Ishikawa (cell line): Measurements from ENCODE around the gene ADISSP.

Source experiments
- CEBPB ChIP-seq: IDR thresholded peaks from 2 replicates; pipeline ENCODE4 v1.6.1; 2012
- CREB1 ChIP-seq: IDR thresholded peaks from 2 replicates; pipeline ENCODE4 v1.6.1; 2012; ENCODE audit warnings: low read depth
- EGR1 ChIP-seq: IDR thresholded peaks from 2 replicates; pipeline ENCODE4 v1.6.1; 2012
- EP300 ChIP-seq: IDR thresholded peaks from 2 replicates; pipeline ENCODE4 v1.6.1; 2012; ENCODE audit warnings: borderline replicate concordance
- FOXM1 ChIP-seq: IDR thresholded peaks from 2 replicates; pipeline ENCODE4 v1.6.1; 2012; ENCODE audit warnings: low read depth, borderline replicate concordance
- NFIC ChIP-seq: IDR thresholded peaks from 2 replicates; pipeline ENCODE4 v1.6.1; 2012
- RAD21 ChIP-seq: IDR thresholded peaks from 2 replicates; pipeline ENCODE4 v1.6.1; 2012; ENCODE audit warnings: low read depth
- TAF1 ChIP-seq: IDR thresholded peaks from 2 replicates; pipeline ENCODE4 v1.6.1; 2012; ENCODE audit warnings: low read depth, mild to moderate bottlenecking
- TCF12 ChIP-seq: IDR thresholded peaks from 2 replicates; pipeline ENCODE4 v1.6.1; 2012; ENCODE audit warnings: low read depth
- TEAD4 ChIP-seq: IDR thresholded peaks from 2 replicates; pipeline ENCODE4 v1.6.1; 2012
- USF1 ChIP-seq: IDR thresholded peaks from 2 replicates; pipeline ENCODE4 v1.6.1; 2012
- YY1 ChIP-seq: IDR thresholded peaks from 2 replicates; pipeline ENCODE4 v1.6.1; 2012; ENCODE audit warnings: low read depth
- ZBTB7A ChIP-seq: IDR thresholded peaks from 2 replicates; pipeline ENCODE4 v1.6.1; 2012; ENCODE audit warnings: low read depth
- TF ChIP-seq, protein P1 (sequence below): IDR thresholded peaks from 2 replicates; pipeline ENCODE4 v1.6.1; 2012
- TF ChIP-seq, protein P2 (sequence below): IDR thresholded peaks from 2 replicates; pipeline ENCODE4 v1.6.1; 2012; ENCODE audit warnings: low read depth, mild to moderate bottlenecking

Gene ADISSP

DNA sequence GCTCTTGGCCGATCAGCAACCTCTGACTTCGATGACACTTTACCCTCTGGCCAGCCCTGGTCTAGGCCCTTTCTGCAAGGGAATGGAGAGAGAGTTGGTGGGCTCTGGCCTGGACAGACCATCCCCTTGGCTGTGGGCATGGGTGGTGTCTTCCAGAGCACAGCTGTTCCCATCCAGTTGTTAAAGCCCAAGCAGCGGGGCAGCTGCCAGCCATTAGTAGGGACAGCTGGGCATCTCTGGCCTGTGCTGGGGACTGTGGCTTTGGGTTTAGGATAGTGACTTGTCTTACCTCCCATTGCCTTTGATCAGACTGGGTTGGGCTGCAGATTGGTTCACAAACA lies 31.3 kb upstream of the ADISSP start:
- TF ChIP-seq TAF1 (no peak), CEBPB (no peak), EP300 (no peak), YY1 (no peak), ZBTB7A (no peak), TCF12 (no peak), FOXM1 (no peak), USF1 (no peak), CREB1 (no peak), RAD21 (no peak), TEAD4 (no peak), EGR1 (no peak)
- TF ChIP-seq, protein P1, sequence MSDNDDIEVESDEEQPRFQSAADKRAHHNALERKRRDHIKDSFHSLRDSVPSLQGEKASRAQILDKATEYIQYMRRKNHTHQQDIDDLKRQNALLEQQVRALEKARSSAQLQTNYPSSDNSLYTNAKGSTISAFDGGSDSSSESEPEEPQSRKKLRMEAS: no peak
- TF ChIP-seq, protein P2, sequence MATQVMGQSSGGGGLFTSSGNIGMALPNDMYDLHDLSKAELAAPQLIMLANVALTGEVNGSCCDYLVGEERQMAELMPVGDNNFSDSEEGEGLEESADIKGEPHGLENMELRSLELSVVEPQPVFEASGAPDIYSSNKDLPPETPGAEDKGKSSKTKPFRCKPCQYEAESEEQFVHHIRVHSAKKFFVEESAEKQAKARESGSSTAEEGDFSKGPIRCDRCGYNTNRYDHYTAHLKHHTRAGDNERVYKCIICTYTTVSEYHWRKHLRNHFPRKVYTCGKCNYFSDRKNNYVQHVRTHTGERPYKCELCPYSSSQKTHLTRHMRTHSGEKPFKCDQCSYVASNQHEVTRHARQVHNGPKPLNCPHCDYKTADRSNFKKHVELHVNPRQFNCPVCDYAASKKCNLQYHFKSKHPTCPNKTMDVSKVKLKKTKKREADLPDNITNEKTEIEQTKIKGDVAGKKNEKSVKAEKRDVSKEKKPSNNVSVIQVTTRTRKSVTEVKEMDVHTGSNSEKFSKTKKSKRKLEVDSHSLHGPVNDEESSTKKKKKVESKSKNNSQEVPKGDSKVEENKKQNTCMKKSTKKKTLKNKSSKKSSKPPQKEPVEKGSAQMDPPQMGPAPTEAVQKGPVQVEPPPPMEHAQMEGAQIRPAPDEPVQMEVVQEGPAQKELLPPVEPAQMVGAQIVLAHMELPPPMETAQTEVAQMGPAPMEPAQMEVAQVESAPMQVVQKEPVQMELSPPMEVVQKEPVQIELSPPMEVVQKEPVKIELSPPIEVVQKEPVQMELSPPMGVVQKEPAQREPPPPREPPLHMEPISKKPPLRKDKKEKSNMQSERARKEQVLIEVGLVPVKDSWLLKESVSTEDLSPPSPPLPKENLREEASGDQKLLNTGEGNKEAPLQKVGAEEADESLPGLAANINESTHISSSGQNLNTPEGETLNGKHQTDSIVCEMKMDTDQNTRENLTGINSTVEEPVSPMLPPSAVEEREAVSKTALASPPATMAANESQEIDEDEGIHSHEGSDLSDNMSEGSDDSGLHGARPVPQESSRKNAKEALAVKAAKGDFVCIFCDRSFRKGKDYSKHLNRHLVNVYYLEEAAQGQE: no peak

DNA sequence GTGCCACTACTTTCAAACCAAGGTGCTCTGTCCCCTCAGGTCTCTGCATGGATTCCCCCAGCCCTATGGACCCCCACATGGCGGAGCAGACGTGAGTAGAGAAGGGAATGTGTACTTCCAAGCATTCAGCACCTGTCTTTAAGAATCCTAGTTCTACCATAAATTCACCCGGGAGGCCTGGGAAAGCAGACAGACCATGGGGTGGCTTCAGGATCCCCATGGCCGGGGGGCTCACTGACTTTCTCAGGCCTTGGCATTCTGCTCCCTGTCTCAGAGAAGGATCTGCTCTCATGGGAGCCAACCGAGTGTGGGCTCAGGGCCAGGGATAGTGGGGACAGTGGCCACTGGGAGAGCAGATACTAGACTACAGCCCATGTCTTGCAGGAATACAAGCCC lies 30.8 kb upstream of the ADISSP start:
- no peak for TF ChIP-seq USF1
- TF ChIP-seq, protein P2: no peak
- TF ChIP-seq, protein P1: no peak
- no peak for TF ChIP-seq TEAD4

DNA sequence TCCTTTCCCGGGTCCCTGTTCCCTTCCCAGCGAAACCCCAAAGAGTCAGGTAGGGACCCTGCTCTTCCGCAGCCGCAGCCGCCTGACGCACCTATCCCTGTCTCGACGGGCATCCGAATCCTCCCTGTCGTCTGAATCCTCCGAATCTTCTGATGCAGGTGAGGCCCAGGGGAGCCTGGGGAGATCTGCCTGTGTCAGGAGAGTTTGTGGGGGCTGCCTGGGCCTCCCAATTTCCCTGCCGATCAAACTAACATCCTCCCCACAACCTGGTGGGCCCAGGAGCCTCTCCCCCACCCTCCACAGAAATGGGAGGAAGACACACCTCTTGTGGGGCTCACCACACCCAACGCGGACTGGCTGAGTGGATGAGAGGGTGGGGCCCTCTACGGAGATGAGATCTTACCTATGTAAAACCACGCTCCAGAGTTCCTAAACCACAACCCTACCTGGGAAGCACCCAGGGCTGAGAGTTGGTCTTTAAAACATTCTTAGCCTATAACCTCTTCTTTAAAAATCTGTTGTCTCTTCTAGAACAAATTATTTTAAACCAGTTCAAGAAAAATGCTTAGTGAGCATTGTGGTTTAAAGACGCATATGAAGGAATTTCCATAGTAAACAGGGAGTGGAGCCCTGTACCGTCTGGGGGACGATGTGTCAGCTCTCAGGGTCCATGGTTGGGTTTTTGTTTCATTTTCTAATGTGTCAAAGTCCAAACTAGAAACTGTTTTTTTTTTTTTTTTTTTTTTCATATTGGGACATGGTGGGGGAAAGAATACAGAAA lies 30.2 kb upstream of the ADISSP start:
- TF ChIP-seq YY1 (no peak), RAD21 (no peak), EGR1 (no peak), USF1 (no peak), ZBTB7A (no peak), EP300 (no peak), CEBPB (no peak)

DNA sequence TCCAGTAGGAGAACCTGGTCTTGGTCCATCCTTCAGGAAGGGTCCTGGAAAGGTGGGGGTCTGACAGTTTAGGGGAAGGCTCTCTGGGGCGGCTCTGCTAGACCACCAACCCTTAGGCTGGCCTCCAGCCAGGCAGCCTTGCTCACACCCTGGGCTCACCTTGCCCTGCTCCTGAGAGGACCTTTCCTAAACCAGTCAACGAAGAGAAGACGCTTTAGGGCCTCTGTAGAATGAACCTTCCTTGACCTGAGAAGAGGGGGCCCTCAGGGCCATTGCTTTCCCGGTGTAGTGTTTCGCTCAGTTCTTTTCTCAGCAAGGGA lies 29.6 kb upstream of the ADISSP start:
- TF ChIP-seq TEAD4: no peak
- TF ChIP-seq, protein P1: no peak
- TF ChIP-seq, protein P2: no peak
- no peak for TF ChIP-seq EP300
- TF ChIP-seq TCF12: no peak
- no peak for TF ChIP-seq CEBPB
- no peak for TF ChIP-seq EGR1
- no peak for TF ChIP-seq NFIC
